Measurements from ENCODE around the gene DUSP28. TPM values are rescaled to one million over a fixed set of nuclear protein-coding genes. Genes with fewer than 3 reads are reported as not detected.

DUSP28 gene
- total RNA-seq, 1 donor from 2014 or later: 6.1 TPM

GRCh38 chr2:240524963-240525718, 35.0 kb upstream of the DUSP28 start:
- no peak for DNase-seq (ENCODE audit: low read depth, low spot score)
- H3K4me3 Mint-ChIP-seq: no peak overlapping the region
- H3K36me3 Mint-ChIP-seq (ENCODE audit: low read depth): peaks cover 72% of the 10 kb centered on the region
- H3K4me1 Mint-ChIP-seq: peaks cover 4% of the 10 kb centered on the region
- H3K27ac Mint-ChIP-seq (ENCODE audit: unreplicated experiment): no peak overlapping the region
- H3K9me3 Mint-ChIP-seq: peaks cover 17% of the 10 kb centered on the region
- TF ChIP-seq, protein P1, sequence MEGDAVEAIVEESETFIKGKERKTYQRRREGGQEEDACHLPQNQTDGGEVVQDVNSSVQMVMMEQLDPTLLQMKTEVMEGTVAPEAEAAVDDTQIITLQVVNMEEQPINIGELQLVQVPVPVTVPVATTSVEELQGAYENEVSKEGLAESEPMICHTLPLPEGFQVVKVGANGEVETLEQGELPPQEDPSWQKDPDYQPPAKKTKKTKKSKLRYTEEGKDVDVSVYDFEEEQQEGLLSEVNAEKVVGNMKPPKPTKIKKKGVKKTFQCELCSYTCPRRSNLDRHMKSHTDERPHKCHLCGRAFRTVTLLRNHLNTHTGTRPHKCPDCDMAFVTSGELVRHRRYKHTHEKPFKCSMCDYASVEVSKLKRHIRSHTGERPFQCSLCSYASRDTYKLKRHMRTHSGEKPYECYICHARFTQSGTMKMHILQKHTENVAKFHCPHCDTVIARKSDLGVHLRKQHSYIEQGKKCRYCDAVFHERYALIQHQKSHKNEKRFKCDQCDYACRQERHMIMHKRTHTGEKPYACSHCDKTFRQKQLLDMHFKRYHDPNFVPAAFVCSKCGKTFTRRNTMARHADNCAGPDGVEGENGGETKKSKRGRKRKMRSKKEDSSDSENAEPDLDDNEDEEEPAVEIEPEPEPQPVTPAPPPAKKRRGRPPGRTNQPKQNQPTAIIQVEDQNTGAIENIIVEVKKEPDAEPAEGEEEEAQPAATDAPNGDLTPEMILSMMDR (conservative IDR thresholded peaks at IDR 0.05): no peak
- peaks cover 5% of the 10 kb centered on the region for H3K27me3 Mint-ChIP-seq (ENCODE audit: low read depth)

GRCh38 chr2:240525802-240526201, 34.4 kb upstream of the DUSP28 start:
- TF ChIP-seq, protein P1 (conservative IDR thresholded peaks at IDR 0.05): no peak

DNA sequence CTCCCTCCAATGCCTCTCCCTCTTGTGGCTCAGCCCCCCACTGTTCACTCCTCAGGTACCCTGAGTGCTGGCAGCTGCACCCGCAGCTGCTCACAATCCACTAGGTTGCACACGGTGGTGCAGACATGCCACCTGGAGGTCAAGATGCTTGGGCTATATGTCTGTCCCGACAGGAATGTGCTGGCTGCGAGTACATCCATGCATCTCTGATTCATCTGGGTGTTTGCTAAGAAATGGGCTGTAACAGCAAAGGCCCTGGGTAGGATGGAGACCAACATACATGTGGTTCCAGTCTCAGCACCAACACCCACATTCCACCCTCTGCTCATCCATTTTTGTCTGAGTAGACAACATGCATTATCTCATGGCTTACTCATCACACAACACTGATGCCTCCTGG, 33.6 kb upstream of the DUSP28 start:
- no peak overlapping the region for H3K27ac Mint-ChIP-seq (ENCODE audit: unreplicated experiment)
- TF ChIP-seq, protein P1 (conservative IDR thresholded peaks at IDR 0.05): no peak
- H3K36me3 Mint-ChIP-seq (ENCODE audit: low read depth): peaks cover 81% of the 10 kb centered on the region
- DNase-seq (ENCODE audit: low read depth, low spot score): no peak
- H3K9me3 Mint-ChIP-seq: peaks cover 23% of the 10 kb centered on the region
- H3K27me3 Mint-ChIP-seq (ENCODE audit: low read depth): no peaks in the 10 kb centered on the region
- no peak overlapping the region for H3K4me3 Mint-ChIP-seq
- H3K4me1 Mint-ChIP-seq: no peaks in the 10 kb centered on the region

More at GRCh38 chr2:240525802-240526201, 34.4 kb upstream of the DUSP28 start:
- Mint-ChIP-seq H3K9me3 (peaks cover 17% of the 10 kb centered on the region), H3K27ac (ENCODE audit: unreplicated experiment) (no peak overlapping the region), H3K27me3 (ENCODE audit: low read depth) (peaks cover under 1% of the 10 kb centered on the region), H3K4me1 (peaks cover under 1% of the 10 kb centered on the region), H3K4me3 (no peak overlapping the region), H3K36me3 (ENCODE audit: low read depth) (peaks cover 75% of the 10 kb centered on the region)
- DNase-seq (ENCODE audit: low read depth, low spot score): no peak

- DNase-seq (ENCODE audit: low read depth, low spot score): no peak
- no peak overlapping the region for H3K4me3 Mint-ChIP-seq
- TF ChIP-seq, protein P1 (conservative IDR thresholded peaks at IDR 0.05): no peak
- H3K36me3 Mint-ChIP-seq (ENCODE audit: low read depth): peaks cover 81% of the 10 kb centered on the region
- no peak overlapping the region for H3K27ac Mint-ChIP-seq (ENCODE audit: unreplicated experiment)
- no peaks in the 10 kb centered on the region for H3K4me1 Mint-ChIP-seq
- no peaks in the 10 kb centered on the region for H3K27me3 Mint-ChIP-seq (ENCODE audit: low read depth)
- peaks cover 25% of the 10 kb centered on the region for H3K9me3 Mint-ChIP-seq
These were observed 32.9 kb upstream of the DUSP28 start for GRCh38 chr2:240527153-240527750.

DNA sequence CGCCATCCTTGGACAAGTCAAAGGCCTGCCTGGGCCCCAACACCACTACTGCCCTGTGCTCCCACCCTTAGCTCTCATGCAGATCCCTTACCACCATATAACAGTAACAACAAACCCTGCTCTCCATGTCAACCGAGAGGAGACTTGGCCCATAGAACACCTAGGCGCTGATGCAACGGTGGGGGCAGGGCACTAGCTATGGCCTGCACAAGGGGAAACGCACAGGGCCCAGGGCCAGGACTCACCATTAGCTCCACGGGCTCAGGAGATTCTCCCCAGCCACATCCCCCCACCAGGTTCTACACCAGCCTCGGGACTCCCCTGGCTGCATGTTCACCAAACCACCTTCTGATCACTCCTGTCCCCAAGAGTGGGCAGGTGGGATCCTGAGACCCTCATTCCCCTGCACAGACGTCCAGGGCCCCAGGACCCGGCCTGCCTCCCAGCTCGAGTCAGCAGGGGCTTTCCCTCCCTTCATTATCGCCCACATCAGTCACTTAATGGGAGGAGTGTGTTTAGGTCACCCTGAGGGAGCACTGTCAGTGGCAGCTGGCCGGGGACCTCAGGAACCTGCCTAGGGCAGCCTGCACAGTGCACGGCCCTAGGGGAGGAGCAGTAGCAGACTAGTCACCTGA, 31.6 kb upstream of the DUSP28 start:
- Mint-ChIP-seq H3K9me3 (peaks cover 26% of the 10 kb centered on the region), H3K4me3 (no peak overlapping the region), H3K27me3 (ENCODE audit: low read depth) (no peaks in the 10 kb centered on the region), H3K27ac (ENCODE audit: unreplicated experiment) (no peak overlapping the region), H3K36me3 (ENCODE audit: low read depth) (peaks cover 82% of the 10 kb centered on the region), H3K4me1 (no peaks in the 10 kb centered on the region)
- DNase-seq (ENCODE audit: low read depth, low spot score): no peak
- TF ChIP-seq, protein P1 (conservative IDR thresholded peaks at IDR 0.05): no peak

Measured in neural crest cell (in vitro differentiated cells).